ENCODE measurements around the gene CHRNA4. TPM values are rescaled to one million over a fixed set of nuclear protein-coding genes. Genes with fewer than 3 reads are reported as not detected.
"Not testable (repeated sequence)": the region's sequence is repeated elsewhere in the genome, so short reads cannot be mapped to it uniquely, and the experiment has no call there.

Gene CHRNA4
- total RNA-seq, 1 donor from 2014 or later, result 6.9 TPM

DNA sequence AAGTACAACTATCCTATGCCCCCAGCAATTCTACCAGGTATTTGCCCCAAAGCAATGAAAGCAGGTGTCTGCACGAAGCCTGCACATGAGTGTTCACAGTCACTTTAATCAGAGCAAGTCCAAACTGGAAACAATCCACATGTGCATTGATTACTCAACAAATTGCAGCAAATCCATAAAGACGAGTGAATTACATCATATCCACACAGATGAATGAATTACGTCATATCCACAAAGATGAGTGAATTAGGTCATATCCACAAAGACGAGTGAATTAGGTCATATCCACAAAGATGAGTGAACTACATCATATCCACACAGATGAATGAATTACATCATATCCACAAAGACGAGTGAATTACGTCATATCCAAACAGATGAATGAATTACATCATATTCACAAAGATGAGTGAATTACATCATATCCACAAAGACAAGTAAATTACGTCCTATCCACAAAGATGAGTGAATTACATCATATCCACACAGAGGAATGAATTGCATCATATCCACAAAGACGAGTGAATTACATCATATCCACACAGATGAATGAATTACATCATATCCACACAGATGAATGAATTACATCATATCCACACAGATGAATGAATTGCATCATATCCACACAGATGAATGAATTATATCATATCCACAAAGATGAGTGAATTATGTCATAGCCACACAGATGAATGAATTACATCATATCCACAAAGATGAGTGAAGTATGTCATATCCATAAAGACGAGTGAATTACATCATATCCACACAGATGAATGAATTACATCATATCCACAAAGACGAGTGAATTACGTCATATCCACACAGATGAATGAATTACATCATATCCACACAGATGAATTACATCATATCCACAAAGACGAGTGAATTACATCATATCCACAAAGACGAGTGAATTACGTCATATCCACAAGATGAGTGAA, 21.7 kb downstream of the CHRNA4 start:
- FAIRE-seq, result not testable (repeated sequence)

DNA sequence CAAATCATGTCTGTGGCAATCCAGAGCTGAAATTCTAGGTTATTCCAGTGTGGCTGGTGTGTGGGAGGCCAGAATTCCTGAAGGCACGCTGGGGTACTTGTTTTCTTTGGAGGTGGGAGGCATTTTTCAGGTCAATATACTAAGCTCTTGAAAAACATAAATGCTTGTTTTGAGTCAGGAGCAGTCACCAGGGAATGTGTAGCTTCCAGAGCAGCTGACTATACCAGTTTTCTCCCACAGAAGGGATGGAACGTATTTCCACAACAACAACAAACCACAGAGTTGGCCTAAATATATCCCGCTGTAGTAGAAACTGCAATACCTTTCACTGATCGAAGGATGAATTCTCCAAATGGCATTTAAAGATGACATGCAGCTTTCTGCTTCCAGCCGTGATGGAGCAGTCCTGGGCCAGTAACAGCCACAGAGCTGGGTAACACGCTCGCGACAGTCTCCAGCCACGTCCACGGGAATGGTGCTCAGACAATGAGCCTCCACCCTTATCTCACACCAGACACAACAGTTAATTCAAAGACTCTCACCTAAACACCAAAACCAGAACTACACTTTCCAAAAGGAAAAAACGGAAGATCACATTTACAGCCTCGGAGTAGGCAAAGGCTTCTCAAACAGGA, 23.2 kb downstream of the CHRNA4 start:
- FAIRE-seq (no peak), DNase-seq (ENCODE audit: low spot score in 2 of 2) (no peak)

More for the DNA sequence above, 21.7 kb downstream of the CHRNA4 start:
- not testable (repeated sequence) for DNase-seq (ENCODE audit: low spot score in 2 of 2)

DNA sequence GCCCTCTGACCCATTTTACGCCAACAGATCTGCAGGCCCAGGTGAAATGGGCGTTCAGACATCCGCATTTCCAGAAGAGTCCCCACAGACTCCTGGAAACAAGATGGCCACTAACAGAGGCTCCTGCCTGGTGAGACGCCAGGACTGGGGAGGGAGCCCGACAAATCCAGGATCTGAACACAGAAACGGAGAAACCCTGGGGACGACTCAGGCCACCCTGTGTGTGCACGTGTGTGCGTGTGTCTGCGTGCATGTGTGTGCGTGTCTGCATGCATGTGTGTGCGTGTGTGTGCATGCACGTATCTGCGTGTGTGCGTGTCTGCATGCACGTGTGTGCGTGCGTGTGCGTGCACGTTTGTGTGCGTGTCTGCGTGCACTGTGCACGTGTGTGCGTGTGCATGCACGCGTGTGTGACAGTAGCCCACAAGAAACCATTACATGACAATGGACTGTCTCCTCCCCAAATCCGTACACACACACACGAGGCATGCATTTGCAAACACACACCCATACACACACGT, 24.9 kb downstream of the CHRNA4 start:
- DNase-seq (ENCODE audit: low spot score in 2 of 2), result no peak
- FAIRE-seq, result no peak

DNA sequence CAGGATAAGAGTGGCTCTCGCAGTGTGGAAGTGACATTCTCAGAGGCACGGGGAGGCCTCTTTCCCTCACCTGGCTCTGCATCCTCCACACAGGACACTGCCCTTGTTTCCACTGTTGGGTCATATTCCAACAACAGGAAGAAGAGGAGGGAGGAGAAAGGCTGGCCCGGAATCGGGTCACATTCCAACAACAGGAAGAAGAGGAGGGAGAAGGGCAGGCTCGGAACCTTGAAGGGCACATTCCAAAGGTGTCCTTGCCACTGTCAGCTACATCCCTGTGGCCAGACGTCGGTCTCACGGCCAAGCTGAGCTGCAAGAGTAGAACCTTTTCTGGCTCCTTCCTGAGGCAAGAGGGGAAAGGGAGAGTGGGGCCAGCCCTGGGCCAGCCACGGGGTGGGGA, 25.4 kb downstream of the CHRNA4 start:
- FAIRE-seq (no peak), DNase-seq (ENCODE audit: low spot score in 2 of 2) (no peak)

DNA sequence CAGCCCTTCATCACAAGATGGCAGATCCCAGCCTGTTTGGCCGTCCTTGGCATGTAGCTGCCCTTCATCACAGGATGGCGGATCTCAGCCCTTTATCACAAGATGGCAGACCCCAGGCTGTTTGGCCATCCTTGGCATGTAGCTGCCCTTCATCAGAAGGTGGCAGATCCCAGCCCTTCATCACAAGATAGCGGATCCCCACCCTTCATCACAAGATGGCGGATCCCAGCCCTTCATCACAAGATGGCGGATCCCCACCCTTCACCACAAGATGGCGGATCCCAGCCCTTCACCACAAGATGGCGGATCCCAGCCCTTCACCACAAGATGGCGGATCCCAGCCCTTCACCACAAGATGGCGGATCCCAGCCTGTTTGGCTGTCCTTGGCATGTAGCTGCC, 26.1 kb downstream of the CHRNA4 start:
- not testable (repeated sequence) for DNase-seq (ENCODE audit: low spot score in 2 of 2); FAIRE-seq

DNA sequence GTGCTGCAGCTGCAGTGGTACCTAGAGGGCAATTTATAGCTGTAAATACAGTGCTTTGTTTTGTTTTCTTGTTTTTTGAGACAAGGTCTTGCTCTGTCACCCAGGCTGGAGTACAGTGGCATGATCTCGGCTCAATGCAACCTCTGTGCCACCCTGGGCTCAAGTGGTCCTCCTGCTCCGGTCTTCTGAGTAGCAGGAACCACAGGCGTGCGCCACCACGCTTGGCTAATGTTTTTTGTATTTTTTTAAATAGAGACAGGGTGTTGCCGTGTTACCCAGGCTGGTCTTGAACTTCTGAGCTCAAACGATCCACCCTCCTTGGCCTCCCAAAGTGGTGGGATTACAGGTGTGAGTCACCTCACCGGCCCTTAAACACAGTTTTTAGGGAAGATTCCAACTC, 26.8 kb downstream of the CHRNA4 start:
- FAIRE-seq, result no peak
- no peak for DNase-seq (ENCODE audit: low spot score in 2 of 2)

DNA sequence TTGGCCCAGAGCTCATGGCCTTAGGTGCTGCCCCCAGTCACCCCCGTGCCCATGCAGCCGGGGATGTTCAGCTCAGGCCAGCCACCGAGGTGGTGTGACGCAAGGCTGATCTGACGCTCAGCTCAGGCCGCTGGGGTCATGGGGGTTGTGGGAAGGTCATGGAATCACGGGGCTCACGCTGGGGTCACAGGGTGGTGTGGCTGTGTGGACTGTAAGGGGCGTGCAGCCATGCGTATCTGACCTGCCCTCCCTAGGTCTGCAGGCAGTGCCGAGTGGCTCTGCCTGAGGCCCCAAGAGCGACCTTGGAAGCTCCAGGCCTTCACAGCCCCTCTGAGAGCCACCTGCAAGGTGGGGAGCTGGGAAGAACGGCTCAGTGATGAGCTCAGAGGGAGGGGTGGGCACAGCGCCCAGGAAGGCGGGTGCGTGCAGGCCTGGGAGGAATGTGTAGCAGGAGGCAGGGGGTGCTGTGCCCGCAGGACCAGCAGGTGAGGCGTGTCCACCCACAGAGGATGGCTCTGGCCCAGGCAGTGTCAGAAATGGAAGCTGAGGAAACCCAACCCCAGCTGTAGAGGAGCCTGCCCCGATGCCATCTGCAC, 27.8 kb downstream of the CHRNA4 start:
- no peak for DNase-seq (ENCODE audit: low spot score in 2 of 2)
- no peak for FAIRE-seq

DNA sequence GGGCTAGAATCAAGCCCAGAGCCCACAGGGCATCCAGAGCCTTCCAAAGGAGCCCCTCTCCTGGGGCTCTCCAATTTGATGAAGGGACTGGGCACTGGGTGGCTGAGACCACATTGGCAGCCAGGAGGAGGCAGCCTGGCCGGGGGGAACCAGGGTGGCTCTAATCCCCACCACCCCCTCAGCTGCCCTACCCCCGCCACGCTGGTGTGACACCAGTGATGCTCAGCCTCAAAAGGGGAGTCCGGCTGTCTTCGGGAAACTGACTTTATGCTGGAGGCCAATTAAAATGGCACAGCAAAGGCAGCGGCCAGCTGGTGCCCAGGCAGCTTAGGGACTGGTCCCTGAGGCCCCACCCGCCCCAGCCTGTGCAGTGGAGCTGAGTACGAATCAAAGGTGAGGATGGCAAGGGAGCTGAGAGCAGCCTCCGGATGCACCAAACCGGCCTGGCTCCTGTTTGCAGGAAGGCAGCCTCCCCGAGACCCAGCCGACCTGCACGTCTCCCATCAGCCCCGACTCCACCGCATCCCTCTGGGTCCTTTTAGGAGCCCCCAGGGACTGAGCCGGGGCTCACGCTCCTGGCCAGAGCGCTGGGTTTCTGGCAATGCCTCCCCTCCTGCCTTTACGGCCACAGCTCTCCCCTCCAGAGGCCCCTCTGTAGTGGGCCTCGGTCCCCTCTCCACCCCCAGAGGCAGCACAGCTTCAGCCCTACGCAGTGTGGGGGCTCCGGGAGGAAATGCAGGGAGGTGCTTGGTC, 28.5 kb downstream of the CHRNA4 start:
- FAIRE-seq (no peak), DNase-seq (ENCODE audit: low spot score in 2 of 2) (no peak)

DNA sequence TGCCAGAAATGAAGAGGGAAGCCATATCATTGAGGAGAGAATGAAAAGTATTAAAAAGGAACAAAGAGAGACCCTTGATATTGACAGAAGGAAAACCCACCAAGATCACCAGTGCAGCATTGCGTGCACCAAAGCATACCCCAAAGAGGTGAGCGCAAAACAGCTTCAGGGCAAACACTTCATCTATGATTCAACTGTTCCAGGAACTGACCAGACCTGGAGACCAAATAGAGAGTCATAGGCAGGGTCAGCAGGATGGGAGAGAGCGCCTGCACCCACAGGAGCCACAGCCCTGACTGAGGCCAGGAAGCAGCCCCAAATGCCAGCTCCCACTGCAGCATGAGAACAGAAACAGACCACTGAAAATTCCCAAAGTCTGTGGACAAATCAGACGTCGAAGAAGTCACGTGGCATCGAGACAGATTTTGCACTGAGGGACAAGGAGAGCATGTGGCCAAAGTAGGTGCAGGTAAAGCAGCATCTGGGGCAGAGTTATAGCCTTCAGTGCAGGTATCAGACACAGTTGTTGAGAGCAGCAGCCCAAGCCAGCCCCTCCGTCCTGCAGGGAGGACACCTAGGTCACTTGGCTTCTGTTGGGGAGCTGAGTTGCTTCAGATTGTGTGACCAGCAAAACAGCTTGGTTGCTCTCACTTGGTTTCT, 29.3 kb downstream of the CHRNA4 start:
- DNase-seq (ENCODE audit: low spot score in 2 of 2) (no peak), FAIRE-seq (no peak)

DNA sequence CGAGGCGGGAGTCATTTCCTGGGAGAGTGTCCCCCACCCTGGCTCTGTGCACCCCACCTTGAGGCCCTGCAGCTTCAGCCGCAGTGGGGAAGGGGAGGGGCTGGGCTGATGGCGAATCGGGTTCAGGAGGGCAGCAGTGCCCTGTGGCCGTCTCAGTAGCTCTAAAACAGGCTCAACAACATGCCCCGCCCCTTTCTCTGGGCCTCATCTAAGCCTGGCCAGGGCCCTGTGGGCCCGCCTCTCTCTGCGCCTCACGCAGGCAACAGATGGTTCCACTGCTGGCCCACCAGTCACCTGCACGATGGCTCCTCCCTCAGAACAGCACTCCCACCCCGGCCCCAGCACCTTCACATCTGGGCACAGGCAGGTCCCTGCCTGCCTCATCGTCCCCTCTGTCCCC, 30.2 kb downstream of the CHRNA4 start:
- FAIRE-seq (no peak), DNase-seq (ENCODE audit: low spot score in 2 of 2) (no peak)

DNA sequence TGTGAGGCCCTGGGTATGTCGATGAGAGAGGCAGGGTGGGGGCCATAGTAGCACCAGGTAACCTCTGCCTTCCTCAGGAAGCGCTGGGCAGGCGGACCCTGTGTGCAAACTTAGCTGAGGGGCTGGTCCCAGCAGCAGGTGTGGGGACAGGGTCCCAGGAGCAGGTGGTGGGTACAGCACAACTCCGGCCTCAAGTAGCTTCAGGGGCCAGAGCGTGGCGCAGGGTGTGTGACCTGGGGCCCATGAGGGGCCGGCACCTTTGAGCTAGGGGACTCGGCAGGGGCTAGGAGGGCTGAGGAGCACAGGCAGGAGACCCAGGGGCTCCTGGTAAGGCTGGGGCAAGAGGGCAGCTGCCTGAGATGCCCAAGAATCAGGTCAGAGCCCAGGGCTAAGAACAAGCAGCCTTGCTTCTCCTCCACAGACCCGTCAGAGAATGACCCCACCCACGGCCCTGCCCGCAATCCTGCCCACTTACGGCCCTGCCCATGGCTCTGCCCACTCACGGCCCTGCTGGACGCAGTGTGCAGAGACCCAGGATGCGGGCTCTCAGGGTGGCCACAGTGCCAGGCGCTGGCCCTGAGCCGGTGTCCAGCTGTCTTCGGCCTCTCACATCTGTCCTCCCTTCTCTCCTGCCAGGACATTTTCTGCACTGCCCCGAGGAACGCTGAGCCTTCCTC, 30.9 kb downstream of the CHRNA4 start:
- DNase-seq (ENCODE audit: low spot score in 2 of 2) (no peak), FAIRE-seq (no peak)

DNA sequence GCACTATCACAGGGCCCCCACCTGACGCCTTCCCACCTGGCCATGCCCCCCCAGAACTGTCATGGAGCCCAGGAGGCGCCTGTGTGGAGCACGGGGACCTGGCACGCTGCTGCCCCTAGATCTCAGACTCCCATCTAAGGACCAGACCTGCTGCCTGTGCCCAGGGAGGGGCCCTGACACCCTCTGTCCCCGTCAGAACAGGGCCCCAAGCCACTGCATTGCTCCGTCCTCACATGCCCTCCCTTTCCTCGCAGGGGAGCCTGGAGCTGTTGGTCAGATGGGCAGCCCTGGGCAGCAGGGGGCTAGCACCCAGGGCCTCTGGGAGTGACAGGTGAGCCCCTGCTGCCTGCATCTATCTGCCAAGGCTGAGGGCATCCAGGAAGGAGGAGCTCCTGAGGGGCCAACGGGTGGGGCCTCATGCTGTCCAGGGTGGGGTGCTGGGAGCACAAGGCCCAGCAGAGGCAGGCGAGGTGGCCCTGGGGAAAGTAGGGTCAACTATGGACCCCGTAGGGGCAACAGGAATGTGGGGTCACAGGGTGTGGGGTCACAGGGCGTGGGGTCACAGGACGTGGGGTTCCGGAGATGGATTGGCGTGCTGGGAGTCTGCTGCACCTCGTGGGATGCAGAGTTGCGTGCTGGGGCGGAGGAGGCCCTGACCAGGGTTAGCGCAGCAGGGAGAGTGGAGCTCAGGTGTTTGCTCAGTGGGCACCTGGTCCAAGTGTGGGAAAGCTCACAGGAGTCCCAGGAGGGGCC, 31.6 kb downstream of the CHRNA4 start:
- no peak for DNase-seq (ENCODE audit: low spot score in 2 of 2)
- FAIRE-seq, result no peak

DNA sequence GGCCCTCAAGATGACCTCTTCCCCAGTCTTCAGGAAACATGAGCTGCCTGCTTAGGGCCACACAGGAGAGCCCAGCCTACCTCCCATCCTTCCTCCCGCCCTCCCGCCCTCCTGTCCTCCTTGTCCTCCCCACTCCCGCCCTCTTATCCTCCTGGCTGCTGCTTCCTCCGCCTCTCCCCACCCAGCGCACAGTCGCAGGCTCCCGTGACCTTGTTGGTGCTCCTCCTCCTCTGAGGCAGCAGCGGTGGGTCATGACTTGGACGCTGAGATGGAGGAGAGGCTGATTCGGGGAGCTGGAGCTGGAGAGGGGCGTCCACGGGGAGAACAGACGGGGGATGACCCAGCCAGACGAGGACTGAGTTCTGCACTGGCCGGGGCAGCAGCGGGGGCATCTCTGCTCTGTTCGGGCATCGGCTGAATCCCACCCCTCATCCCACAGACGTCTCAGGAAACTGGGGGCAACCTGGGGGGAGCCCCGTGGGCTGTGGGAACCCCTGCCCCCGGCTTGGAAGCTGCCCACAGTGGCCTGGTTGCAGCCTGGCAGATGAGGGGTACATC, 32.4 kb downstream of the CHRNA4 start:
- FAIRE-seq (no peak), DNase-seq (ENCODE audit: low spot score in 2 of 2) (no peak)

DNA sequence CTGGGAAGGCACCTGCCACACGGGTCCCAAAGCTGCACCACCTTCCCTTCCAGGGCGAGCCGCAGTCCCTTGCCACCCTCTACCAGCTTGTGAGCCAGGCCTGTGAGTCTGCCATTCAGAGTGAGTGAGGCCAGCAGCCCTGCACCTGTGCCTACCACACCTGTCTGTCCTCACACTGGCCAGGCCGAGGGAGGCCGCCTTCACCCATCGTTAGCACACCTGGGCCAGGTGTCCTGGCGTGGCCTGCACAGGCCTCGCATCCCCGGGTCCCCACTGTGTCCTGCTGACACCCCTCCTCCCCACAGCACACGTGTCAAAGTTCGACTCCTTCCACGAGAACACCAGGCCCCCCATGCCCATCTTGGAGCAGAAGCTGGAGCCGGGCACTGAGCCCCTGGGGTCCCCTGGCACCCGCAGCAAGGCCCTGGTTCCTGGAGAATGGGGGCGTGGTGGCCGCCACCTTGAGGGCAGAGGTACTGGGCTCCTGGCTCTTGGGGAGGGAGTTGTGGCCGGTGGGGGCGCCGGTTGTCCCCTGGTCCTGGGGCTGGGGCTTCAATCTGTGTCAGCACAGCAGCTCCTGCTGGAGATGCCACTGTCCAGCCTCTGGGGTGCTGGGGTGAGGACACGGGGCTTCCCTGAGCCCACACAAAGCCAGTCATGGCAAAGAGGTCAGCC, 33.0 kb downstream of the CHRNA4 start:
- FAIRE-seq, result no peak
- no peak for DNase-seq (ENCODE audit: low spot score in 2 of 2)

DNA sequence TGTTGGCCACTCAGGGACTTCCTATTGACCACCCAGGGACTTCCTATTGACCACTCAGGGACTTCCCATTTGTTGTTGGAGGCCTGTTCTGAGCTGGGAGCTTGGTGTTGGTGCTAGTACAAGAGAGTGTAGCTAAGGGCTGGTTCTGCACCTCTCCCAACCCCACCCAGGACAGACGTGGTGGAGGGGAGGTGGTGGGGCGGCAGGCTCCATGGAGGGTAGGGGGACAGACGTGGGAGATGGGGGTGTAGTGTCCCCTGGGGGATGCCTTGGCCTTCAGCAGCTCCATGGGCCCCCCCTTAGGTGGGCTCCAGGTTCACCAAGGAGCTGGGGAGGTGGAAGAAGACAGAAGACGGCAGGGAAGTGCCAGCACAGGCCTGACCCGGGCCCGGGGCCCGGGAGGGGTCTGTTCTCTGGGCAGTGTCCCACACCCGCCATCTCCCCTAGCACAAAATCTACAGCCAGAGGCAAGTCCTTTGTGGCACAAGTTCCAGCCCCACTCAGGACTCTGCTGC, 33.9 kb downstream of the CHRNA4 start:
- FAIRE-seq (no peak), DNase-seq (ENCODE audit: low spot score in 2 of 2) (no peak)

DNA sequence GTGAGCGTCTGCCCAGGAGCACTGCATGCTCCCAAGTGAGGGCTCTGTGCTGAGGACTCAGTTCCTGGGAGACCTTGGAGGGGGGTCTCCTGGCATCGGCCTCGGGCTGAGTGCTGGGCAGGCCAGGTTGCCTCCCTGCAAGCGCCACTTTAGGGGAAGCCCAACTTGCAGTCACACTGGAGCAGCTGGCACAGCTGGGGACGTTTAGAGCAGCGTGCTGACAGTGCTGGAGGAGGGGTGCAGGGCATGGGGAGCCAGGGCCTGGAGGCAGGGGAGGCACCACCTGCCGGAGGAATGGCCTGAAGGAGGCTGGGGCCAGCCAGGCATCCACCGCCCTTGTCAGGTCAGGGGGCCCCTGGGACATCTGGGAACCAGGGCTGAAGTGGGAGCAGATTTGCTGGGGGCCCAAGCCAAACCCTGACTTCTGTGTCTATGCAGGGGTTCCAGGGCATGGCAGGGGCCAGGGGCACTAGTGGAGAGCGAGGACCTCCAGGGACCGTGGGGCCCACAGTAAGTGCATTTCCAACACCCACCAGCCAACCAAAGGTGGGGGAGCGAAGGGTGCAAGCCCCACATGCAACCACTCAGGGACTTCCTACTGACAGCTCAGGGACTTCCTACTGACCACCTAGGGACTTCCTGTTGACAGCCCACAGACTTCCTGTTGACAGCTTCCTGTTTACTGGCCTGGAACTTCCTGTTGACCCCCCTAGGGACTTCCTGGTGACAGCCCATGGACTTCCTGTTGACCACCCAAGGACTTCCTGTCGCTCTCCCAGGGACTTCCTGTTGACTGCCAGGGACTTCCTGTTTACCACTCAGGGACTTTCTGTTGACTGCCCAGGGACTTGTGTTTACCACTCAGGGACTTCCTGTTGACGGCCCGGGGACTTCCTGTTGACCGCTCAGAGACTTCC, 34.6 kb downstream of the CHRNA4 start:
- DNase-seq (ENCODE audit: low spot score in 2 of 2), result no peak
- FAIRE-seq, result no peak

Data from frontal cortex (tissue), 4 donors.